Endometrial microvascular endothelial cells (primary cell): ENCODE results near the gene RLF. TPM values are rescaled to one million over a fixed set of nuclear protein-coding genes. Genes with fewer than 3 reads are reported as not detected.
"Not testable (repeated sequence)": the region's sequence is repeated elsewhere in the genome, so short reads cannot be mapped to it uniquely, and the experiment has no call there.

ENCODE experiments used
- in situ Hi-C: cut with HindIII; loops from 2 replicates; pipeline ENCODE4 v1.10.0; 2017; ENCODE audit warnings: low sequenced_read_pairs, low pct_unique_long_range_greater_than_20kb; ENCODE audit errors: inconsistent ontology term
- total RNA-seq: library from RNA; depleted of rRNA; stranded (reverse); fragments of >200 nt; gene quantifications from one replicate; pipeline ENCODE4 v1.2.3, GENCODE V29; 2015; ENCODE audit errors: inconsistent ontology term

Gene RLF
- total RNA-seq, 1 donor from 2014 or later = 8.0 TPM

GRCh38 chr1:40160806-40161124, 422 bp upstream of the RLF start:
- in situ Hi-C loops = no loop called here

- in situ Hi-C loops = no loop called here
Observed at GRCh38 chr1:40161888-40162397, 756 bp downstream of the RLF start.

DNA sequence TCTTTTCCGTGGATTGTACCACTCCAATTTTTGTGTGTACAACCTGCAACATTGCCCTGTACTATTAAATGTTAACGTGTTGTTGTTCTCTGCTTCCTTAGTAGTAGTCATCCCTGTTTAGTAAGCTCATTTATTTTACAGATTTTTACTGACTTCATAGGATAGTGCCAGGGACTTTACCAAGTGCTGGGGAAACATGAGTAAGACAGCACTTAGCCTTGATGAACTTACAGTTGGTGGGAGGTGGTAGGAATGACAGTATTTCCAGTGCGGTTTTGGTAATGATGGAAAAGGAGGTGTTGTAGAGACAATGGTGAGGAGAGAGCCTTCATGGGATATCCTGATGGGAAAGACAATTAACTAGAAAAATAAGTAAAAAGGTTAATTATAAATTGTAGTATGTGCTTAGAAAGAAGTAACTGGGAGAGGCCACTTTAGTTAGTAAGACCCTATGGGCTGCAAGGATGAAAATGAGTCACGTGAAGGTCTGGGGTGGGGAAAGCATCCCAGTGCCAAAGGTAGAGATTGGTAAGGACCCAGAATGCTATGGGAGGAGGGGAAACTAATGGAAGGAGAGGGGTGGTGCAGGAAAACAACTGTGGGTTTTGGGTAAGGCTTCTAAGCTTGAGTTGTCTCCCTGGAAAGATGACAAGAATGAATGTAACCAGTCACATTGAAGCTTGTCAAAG, 1.7 kb downstream of the RLF start:
- in situ Hi-C loops = no loop called here

DNA sequence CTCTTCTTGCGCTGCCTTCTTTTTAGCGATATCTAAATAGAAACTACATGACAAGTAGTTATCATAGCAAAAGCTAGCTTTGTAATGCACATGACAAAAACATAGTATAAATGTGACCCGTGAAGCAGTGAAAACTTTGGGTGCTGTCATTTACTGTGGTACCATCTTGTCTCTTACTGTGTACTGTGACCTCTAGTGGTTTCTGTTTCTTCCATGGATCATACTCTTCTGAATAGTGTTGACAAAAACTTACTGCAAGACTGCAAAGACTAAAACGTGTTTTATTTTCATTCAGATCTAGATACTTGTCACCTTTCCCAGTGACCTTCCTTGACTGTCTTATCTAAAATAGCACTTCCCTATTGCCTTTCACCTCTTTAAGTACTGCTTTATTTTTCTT, 6.1 kb downstream of the RLF start:
- in situ Hi-C loops = no loop called here

DNA sequence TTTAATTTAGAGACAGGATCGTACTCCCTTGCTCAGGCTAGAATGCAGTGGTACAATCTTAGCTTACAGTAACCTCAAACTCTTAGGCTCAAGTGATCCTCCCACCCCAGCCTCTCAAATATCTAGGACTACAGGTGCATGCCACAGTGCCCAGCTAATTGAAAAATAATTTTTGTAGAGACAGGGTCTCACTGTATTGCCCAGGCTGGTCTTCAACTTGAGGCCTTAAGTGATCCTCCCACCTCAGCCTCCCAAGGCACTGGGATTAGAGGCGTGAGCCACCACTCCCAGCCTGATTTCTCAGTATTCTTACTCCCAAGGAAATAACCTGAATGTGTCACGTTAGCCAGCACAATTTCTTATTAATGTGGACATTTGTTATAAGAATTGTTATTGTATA, 9.8 kb downstream of the RLF start:
- in situ Hi-C loops = no loop called here

DNA sequence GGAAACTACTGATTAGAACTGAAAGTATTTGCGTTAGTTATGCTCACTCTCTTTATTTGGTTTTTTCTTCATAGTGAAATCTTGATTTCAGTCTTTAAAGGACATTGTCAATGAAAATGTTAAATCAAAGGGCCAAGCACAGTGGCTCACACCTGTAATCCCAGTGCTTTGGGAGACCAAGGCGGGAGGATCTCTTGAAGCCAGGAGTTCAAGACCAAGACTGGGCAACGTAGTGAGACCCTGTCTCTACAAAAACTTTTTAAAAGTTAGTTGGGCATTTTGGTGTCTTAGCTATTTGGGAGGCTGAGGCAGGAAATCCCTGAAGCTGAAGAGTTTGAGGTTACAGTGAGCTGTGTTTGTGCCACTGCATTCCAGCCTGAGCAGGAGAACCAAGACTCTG, 13.6 kb downstream of the RLF start:
- in situ Hi-C loops = no loop called here

DNA sequence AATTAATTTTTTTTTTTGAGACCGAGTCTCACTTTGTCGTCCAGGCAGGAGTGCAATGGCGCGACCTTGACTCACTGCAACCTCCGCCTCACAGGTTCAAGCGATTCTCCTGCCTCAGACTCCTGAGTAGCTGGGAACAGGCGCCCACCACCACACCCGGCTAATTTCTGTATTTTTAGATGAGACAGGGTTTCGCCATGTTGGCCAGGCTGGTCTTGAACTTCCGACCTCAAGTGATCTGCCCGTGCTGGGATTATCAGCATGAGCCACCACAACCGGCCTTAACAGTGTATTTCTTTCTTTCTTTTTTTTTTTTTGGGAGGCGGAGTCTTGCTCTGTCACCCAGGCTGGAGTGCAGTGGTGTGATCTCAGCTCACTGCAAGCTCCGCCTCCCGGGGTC, 15.8 kb downstream of the RLF start:
- in situ Hi-C loops = not testable (repeated sequence)

- in situ Hi-C loops = no loop called here
Observed at GRCh38 chr1:40178200-40178599, 17.0 kb downstream of the RLF start.

GRCh38 chr1:40179496-40180089, 18.4 kb downstream of the RLF start:
- in situ Hi-C loops = no loop called here

- in situ Hi-C loops = no loop called here
Observed at GRCh38 chr1:40183055-40183710, 22.0 kb downstream of the RLF start.

- in situ Hi-C loops = no loop called here
Observed at GRCh38 chr1:40184193-40184592, 23.0 kb downstream of the RLF start.

DNA sequence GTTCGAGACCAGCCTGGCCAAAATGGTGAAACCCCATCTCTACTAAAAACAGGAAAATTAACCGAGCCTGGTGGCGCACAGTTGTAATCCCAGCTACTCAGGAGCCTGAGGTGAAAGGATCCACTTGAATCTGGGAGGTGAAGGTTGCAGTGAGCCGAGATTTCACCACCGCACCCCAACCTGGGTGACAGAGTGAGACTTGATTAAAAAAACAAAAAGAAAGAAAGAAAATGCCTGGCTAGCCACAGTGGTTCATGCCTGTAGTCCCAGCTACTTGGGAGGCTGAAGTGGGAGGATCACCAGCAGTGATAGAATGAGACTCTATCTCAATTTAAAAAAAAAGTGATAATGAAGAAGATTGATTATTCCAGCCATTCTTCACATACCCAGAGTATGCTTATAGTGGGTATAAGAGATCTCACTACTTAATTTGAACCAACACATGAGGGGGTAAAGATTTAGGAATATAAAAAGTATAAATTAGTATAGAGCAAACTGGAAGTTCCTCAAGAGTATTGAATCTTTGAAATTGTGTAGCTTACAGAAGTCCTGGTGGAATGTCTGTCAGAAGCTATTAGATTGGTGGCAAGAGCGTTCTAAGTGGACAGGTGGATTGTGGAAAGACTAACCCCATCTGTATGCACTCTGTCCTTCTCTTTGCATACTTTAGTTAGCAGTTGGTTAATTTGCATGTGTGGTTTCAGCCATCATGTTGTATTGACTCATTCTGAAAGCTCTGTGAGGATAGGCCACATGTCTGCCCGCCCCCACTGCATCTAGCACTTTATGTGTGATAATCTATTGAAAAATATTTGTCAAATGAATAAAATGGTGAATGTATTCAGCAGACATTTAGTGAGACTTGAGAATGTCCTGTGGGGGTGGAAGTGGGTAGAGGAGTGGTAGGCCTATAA, 25.0 kb downstream of the RLF start:
- in situ Hi-C loops = no loop called here

- in situ Hi-C loops = no loop called here
Observed at GRCh38 chr1:40187399-40187798, 26.2 kb downstream of the RLF start.

- in situ Hi-C loops = not testable (repeated sequence)
Observed at GRCh38 chr1:40194639-40195038, 33.5 kb downstream of the RLF start.

GRCh38 chr1:40197656-40198055, 36.5 kb downstream of the RLF start:
- in situ Hi-C loops = no loop called here

- in situ Hi-C loops = no loop called here
Observed at GRCh38 chr1:40199126-40199525, 37.9 kb downstream of the RLF start.

GRCh38 chr1:40204856-40205255, 43.7 kb downstream of the RLF start:
- in situ Hi-C loops = no loop called here

DNA sequence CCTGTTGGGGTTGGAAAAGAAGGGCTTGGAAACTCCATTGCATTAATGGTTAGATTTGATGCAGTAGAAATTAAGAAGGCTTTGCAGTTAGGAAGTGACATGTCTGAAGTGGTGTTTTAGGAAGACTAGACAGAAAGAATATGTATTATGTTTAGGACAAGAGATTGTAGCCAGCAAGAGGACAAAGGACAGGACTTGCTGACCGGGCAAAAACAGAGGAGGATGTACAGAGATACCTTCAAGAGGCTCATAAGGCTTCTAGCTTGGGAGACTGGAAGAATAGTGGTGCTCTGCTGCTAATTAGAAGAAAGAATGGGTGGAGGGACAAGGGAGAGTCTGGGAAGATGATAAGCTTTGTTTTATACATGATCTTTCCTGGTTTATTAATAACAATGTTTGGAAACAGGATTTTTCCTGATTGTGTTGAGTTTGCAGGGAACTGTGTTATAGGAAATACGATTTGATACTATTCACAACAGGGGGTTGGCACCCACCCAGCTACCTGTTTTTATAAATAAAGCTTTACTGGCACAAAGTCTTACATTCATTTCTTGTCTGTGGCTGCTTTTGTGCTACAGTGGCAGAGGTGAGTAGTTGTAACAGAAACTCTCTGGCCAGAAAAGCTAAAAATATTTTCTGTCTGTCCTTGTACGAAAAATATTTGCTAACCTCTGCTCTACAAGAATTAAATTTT, 49.5 kb downstream of the RLF start:
- in situ Hi-C loops = no loop called here

DNA sequence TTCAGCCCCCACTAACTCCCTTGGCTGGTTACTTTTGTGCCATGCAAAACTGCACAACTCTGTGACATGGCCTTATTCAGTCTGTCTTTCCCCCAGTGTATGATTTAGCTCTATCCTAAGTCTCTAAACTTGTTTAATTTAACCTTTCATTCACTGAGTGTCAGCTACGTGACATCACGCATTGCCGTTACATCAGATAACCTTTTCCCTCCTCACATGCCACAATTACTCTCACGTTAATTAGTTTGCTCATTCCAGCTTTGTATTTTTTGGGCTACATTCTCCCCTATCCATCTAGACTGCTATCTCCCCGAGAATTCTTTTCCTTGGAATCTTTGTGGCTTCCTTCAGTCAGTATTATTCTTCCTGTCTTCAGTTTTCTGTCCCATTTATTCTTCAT, 57.1 kb downstream of the RLF start:
- in situ Hi-C loops = no loop called here
